Suprapubic skin (tissue), 3 donors: ENCODE data around the gene CDPF1.

Experiments
- CTCF ChIP-seq, 2 donors: fragments of 200-600 bp in 1 of 2; fragments of 450-650 bp in 1 of 2; sonication (generic) in 1 of 2; IDR thresholded peaks; one replicate each; pipeline ENCODE4 v1.5.1; 2016 to 2019; ENCODE audit warnings: antibody characterized with exemption in 2 of 2, mild to moderate bottlenecking in 1 of 2, moderate library complexity in 1 of 2
- POLR2A ChIP-seq, 2 donors: fragments of 450-650 bp; IDR thresholded peaks; one replicate each; pipeline ENCODE4 v1.6.1; 2017; ENCODE audit warnings: antibody characterized with exemption in 2 of 2, mild to moderate bottlenecking in 2 of 2, moderate library complexity in 2 of 2

GRCh38 chr22:46240506-46240905 is 9.6 kb downstream of the CDPF1 start:
- TF ChIP-seq CTCF (IDR thresholded peaks at IDR 0.05) (no peak), POLR2A (IDR thresholded peaks at IDR 0.05) (no peak)
